Measurements from ENCODE around the gene DYNC2LI1.

Gene DYNC2LI1

DNA sequence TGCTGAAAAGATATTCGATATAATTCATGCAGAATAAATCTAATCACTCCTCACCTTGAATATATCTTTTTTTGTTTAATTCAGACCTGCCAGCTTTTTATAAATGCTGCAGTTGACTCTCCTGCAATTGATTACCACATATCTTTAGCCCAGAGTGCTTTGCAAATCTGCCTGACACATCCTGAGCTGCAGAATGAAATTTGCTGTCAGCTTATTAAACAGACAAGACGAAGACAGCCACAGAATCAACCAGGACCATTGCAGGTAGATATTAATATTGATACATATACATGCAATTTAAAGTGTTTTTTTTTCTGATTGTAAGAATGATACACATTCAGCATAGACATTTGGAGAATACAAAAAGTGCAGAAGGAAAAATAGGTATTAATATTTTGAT lies 35.6 kb upstream of the DYNC2LI1 start:
- Histone ChIP-seq H3K27ac (peak overlapping the region in 1 of 2 donors; percentile 56), H3K36me3 (peaks cover 9 to 13% (median 11%) of the 10 kb centered on the region in 3 donors), H3K4me1 (peaks cover 0 to 17% (median 3%) of the 10 kb centered on the region in 4 donors), H3K27me3 (no peaks in the 10 kb centered on the region), H3K4me3 (no peak overlapping the region), H3K9me3 (no peaks in the 10 kb centered on the region)
- intact Hi-C loops (cut with DNase I; ENCODE audit: low total_unique reads) = no loop called here
- TF ChIP-seq, protein P1, sequence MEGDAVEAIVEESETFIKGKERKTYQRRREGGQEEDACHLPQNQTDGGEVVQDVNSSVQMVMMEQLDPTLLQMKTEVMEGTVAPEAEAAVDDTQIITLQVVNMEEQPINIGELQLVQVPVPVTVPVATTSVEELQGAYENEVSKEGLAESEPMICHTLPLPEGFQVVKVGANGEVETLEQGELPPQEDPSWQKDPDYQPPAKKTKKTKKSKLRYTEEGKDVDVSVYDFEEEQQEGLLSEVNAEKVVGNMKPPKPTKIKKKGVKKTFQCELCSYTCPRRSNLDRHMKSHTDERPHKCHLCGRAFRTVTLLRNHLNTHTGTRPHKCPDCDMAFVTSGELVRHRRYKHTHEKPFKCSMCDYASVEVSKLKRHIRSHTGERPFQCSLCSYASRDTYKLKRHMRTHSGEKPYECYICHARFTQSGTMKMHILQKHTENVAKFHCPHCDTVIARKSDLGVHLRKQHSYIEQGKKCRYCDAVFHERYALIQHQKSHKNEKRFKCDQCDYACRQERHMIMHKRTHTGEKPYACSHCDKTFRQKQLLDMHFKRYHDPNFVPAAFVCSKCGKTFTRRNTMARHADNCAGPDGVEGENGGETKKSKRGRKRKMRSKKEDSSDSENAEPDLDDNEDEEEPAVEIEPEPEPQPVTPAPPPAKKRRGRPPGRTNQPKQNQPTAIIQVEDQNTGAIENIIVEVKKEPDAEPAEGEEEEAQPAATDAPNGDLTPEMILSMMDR (IDR thresholded peaks at IDR 0.05) = no peak
- no peak for DNase-seq

DNA sequence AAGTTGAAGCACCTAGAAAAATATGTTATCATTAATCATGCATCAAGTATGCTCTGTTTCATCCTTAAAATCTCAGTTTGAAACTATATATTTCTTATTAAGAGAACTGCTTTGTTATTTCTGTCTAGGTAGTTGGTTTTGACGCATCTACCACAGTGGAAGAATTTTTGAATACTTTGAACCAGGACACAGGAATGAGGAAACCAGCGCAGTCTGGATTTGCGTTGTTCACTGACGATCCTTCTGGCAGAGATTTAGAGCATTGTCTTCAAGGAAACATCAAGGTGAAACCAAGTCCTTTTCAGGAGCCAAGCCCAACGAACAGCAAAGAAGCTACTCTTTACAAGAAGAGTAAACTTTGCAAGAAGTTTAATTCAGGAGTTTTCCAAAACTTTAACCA lies 30.1 kb upstream of the DYNC2LI1 start:
- no peak for DNase-seq
- Histone ChIP-seq H3K9me3 (no peaks in the 10 kb centered on the region), H3K36me3 (peaks cover 6 to 13% (median 11%) of the 10 kb centered on the region in 3 donors), H3K4me1 (peaks cover 0 to 40% (median 7%) of the 10 kb centered on the region in 4 donors), H3K27me3 (no peaks in the 10 kb centered on the region), H3K27ac (no peak overlapping the region), H3K4me3 (no peak overlapping the region)
- intact Hi-C loops (cut with DNase I; ENCODE audit: low total_unique reads) = no loop called here
- TF ChIP-seq, protein P1 (IDR thresholded peaks at IDR 0.05) = no peak

DNA sequence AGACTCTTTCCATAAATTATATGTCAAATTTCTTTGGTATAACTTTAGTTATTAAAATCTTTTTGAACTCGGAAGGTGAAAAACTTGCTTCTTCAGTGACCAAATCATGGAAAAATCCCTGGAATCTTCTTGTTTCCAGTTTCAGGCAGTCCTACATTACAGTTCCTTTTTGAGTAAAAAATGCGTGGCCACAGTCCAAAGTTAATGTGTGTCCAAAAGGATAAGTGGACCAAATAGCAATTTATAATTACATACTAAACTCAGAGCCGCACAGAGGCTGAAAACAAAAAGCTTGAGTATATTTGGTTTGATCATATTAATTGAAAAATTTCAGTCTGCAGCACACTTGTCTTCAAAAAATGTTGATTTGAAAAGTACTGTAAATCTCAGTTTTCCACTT lies 28.4 kb upstream of the DYNC2LI1 start:
- intact Hi-C loops (cut with DNase I; ENCODE audit: low total_unique reads) = no loop called here
- Histone ChIP-seq H3K27ac (peak overlapping the region; percentile 50 to 57), H3K9me3 (no peaks in the 10 kb centered on the region), H3K4me1 (peaks cover 0 to 52% (median 7%) of the 10 kb centered on the region in 4 donors), H3K36me3 (peaks cover 0 to 11% (median 6%) of the 10 kb centered on the region in 3 donors), H3K4me3 (no peak overlapping the region), H3K27me3 (no peaks in the 10 kb centered on the region)
- DNase-seq = no peak
- TF ChIP-seq, protein P1 (IDR thresholded peaks at IDR 0.05) = no peak

DNA sequence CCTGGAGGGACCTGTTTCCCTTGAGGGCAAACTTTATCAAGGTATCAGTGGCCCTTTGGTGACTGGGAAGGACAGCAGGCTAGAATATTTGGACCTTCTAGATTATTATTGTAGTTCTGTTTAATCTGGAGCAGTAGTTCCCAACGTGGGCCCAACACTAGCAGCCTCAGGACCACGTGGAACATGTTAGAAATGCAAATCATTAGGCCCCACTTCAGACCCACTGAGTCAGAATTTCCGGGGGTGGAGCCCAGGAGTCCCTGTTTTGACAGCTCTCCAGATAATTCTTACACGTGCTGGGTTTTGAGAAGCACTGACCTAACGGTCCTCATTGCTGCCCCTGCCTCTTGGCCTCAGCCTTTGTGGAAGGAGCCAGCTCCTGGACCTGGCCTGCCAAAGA lies 25.5 kb upstream of the DYNC2LI1 start:
- no peaks in the 10 kb centered on the region for H3K36me3 ChIP-seq
- no peak for DNase-seq
- no peaks in the 10 kb centered on the region for H3K9me3 ChIP-seq
- H3K27ac ChIP-seq = peak overlapping the region in 1 of 2 donors; percentile 7
- TF ChIP-seq, protein P1 (IDR thresholded peaks at IDR 0.05) = no peak
- no peak overlapping the region for H3K4me3 ChIP-seq
- peaks cover 0 to 59% (median 7%) of the 10 kb centered on the region in 4 donors for H3K4me1 ChIP-seq
- intact Hi-C loops (cut with DNase I; ENCODE audit: low total_unique reads) = no loop called here
- no peaks in the 10 kb centered on the region for H3K27me3 ChIP-seq

DNA sequence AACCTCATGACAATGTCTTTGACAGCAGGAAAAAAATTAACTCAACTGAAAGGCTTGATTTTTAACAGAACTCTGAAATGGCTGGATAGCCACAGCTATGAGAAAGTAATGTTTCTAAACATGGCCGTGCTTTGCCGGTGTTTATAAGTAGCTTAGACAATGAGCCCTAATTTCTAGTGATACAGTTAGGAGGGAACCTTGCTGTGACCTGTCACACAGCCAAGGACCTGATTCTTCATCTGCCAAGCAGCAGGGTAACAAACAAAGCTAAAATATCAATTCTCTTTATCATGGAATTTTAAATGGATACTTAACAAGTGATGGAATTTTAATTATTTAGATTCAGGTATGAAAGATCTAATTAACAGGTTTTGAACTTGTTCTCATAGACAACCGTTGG lies 24.3 kb upstream of the DYNC2LI1 start:
- Histone ChIP-seq H3K9me3 (no peaks in the 10 kb centered on the region), H3K36me3 (no peaks in the 10 kb centered on the region), H3K4me1 (peaks cover 0 to 54% (median 7%) of the 10 kb centered on the region in 4 donors), H3K27me3 (no peaks in the 10 kb centered on the region), H3K27ac (peak overlapping the region in 1 of 2 donors; percentile 2), H3K4me3 (no peak overlapping the region)
- no peak for DNase-seq
- intact Hi-C loops (cut with DNase I; ENCODE audit: low total_unique reads) = no loop called here
- TF ChIP-seq, protein P1 (IDR thresholded peaks at IDR 0.05) = no peak

Data from tibial artery (tissue), 4 donors.